MM.1S (cell line): Measurements from ENCODE around the gene TBX1.

Experiments used
- DNase-seq: peaks from one replicate; pipeline ENCODE4 v3.0.0-alpha.2; 2015
- H2AFZ ChIP-seq: fragments of 300-600 bp; sonication (generic); 2 replicates; pipeline ENCODE4 v1.6.0; 2016; ENCODE audit warnings: antibody characterized with exemption, low read length
- H3F3A ChIP-seq: fragments of 300-600 bp; sonication (generic); 2 replicates; pipeline ENCODE4 v1.6.1; 2016; ENCODE audit warnings: mild to moderate bottlenecking, antibody characterized with exemption, low read length, moderate library complexity, mixed read lengths; ENCODE audit not compliant: insufficient read depth
- H3K27ac ChIP-seq: fragments of 300-600 bp; sonication (generic); 2 replicates; pipeline ENCODE4 v1.5.1; 2016; ENCODE audit warnings: mild to moderate bottlenecking, low read length
- H3K27me3 ChIP-seq: fragments of 300-600 bp; sonication (generic); replicated peaks from 2 replicates; pipeline ENCODE4 v1.6.0; 2016; ENCODE audit warnings: low read length; ENCODE audit not compliant: insufficient read depth
- H3K36me3 ChIP-seq: fragments of 300-600 bp; sonication (generic); replicated peaks from 2 replicates; pipeline ENCODE4 v1.6.1; 2016; ENCODE audit warnings: mild to moderate bottlenecking, low read length, mixed read lengths; ENCODE audit not compliant: insufficient read depth
- H3K4me1 ChIP-seq: fragments of 300-600 bp; sonication (generic); 2 replicates; pipeline ENCODE4 v1.6.1; 2016; ENCODE audit warnings: low read length, mixed read lengths
- H3K4me2 ChIP-seq: fragments of 300-600 bp; sonication (generic); 2 replicates; pipeline ENCODE4 v1.6.0; 2016; ENCODE audit warnings: low read depth, low read length
- H3K4me3 ChIP-seq: fragments of 300-600 bp; sonication (generic); 2 replicates; pipeline ENCODE4 v1.5.1; 2016; ENCODE audit warnings: low read length, mixed read lengths
- H3K79me2 ChIP-seq: fragments of 300-600 bp; sonication (generic); 2 replicates; pipeline ENCODE4 v1.6.1; 2016; ENCODE audit warnings: mixed run types, low read length, mixed read lengths
- H3K9ac ChIP-seq: fragments of 300-600 bp; sonication (generic); 2 replicates; pipeline ENCODE4 v1.6.1; 2016; ENCODE audit warnings: low read length, mixed read lengths
- H3K9me2 ChIP-seq: fragments of 300-600 bp; sonication (generic); replicated peaks from 2 replicates; pipeline ENCODE4 v1.6.1; 2016; ENCODE audit warnings: mild to moderate bottlenecking, low read length, mixed read lengths; ENCODE audit not compliant: insufficient read depth
- H3K9me3 ChIP-seq: fragments of 300-600 bp; sonication (generic); replicated peaks from 2 replicates; pipeline ENCODE4 v1.6.1; 2016; ENCODE audit warnings: mild to moderate bottlenecking, low read length, mixed read lengths; ENCODE audit not compliant: insufficient read depth
- H4K20me1 ChIP-seq: fragments of 300-600 bp; sonication (generic); 2 replicates; pipeline ENCODE4 v1.6.1; 2016; ENCODE audit warnings: mild to moderate bottlenecking, low read length, moderate library complexity, mixed read lengths; ENCODE audit not compliant: insufficient read depth
- EZH2 ChIP-seq: fragments of 300-600 bp; sonication (generic); optimal IDR thresholded peaks from 2 replicates; pipeline ENCODE3; 2017; ENCODE audit warnings: low read depth, mild to moderate bottlenecking, antibody characterized with exemption, low read length, mixed read lengths
- EZH2phosphoT487 ChIP-seq: fragments of 300-600 bp; sonication (generic); IDR thresholded peaks from 2 replicates; pipeline ENCODE4 v1.6.1; 2018; ENCODE audit warnings: antibody characterized with exemption, low read length
- TF ChIP-seq, protein P1 (sequence below): fragments of 300-600 bp; sonication (generic); IDR thresholded peaks from 2 replicates; pipeline ENCODE4 v1.5.1; 2016; ENCODE audit warnings: antibody characterized with exemption, low read length, mixed read lengths

TBX1 gene

DNA sequence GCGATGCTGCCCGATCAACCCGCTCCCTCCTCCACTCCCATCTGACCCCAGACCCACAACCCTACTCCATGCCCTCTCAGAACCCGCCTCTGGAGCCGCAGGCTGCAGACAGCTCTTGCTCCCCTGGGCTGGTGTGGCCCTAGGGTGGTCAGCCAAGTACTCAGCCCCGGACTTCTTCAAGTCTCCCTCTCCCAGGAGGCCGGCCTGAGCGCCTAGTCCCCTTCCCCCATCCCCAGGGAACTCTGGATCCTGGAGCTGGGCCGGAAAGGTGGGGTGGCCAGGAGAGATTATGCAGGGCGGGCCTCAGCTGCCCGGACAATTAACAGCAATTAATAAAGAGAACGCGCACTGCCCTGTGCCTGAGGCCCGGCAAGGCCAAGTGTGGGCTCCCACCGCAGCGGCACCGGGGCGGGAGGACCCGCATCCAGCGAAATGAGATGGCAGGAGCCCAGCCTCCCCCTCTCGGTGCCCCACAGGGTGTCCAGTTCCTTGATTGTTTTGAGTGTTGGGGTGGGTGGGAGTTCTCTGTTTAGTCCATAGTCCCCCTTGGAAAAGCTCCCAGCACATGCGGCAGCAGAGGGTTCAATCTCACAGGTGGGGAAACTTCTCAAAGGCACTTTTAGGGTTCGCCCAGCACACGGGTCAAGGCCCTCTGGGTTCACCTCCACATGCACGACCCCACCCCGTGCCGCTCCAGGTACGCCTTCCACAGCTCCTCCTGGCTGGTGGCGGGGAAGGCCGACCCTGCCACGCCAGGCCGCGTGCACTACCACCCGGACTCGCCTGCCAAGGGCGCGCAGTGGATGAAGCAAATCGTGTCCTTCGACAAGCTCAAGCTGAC lies 3.1 kb downstream of the TBX1 start:
- H4K20me1 ChIP-seq, result no peaks in the 10 kb centered on the region
- H3K9me2 ChIP-seq, result no peaks in the 10 kb centered on the region
- peaks cover 82% of the 10 kb centered on the region for H3K27me3 ChIP-seq
- no peaks in the 10 kb centered on the region for H3K36me3 ChIP-seq
- DNase-seq, result no peak
- no peak overlapping the region for H3K4me2 ChIP-seq
- no peak overlapping the region for H3K9ac ChIP-seq
- H3K79me2 ChIP-seq, result no peaks in the 10 kb centered on the region
- TF ChIP-seq EZH2phosphoT487 (no peak), EZH2 (no peak)
- TF ChIP-seq, protein P1, sequence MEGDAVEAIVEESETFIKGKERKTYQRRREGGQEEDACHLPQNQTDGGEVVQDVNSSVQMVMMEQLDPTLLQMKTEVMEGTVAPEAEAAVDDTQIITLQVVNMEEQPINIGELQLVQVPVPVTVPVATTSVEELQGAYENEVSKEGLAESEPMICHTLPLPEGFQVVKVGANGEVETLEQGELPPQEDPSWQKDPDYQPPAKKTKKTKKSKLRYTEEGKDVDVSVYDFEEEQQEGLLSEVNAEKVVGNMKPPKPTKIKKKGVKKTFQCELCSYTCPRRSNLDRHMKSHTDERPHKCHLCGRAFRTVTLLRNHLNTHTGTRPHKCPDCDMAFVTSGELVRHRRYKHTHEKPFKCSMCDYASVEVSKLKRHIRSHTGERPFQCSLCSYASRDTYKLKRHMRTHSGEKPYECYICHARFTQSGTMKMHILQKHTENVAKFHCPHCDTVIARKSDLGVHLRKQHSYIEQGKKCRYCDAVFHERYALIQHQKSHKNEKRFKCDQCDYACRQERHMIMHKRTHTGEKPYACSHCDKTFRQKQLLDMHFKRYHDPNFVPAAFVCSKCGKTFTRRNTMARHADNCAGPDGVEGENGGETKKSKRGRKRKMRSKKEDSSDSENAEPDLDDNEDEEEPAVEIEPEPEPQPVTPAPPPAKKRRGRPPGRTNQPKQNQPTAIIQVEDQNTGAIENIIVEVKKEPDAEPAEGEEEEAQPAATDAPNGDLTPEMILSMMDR, result no peak
- H3K27ac ChIP-seq, result no peak overlapping the region
- no peaks in the 10 kb centered on the region for H3K4me1 ChIP-seq
- H3K9me3 ChIP-seq, result no peaks in the 10 kb centered on the region
- no peak overlapping the region for H2AFZ ChIP-seq
- H3K4me3 ChIP-seq, result no peak overlapping the region
- no peaks in the 10 kb centered on the region for H3F3A ChIP-seq

DNA sequence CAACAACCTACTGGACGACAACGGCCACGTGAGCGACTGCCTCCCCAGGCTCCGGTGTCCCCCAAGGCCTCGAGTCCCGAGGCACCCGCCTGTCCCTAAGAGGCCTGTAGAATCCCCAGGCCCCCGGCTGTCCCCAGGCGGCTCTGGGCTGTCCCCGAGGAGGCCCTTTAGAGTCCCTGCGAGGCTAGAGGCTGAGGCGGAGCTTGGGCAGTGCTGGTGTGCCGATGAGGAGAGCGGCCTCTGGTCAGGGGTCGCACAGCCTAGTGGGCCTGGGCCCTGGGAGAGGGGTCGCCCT lies 3.7 kb downstream of the TBX1 start:
- Histone ChIP-seq H4K20me1 (no peaks in the 10 kb centered on the region), H3K9me3 (no peaks in the 10 kb centered on the region), H3K4me3 (no peak overlapping the region), H2AFZ (no peak overlapping the region), H3K4me2 (no peak overlapping the region), H3K79me2 (no peaks in the 10 kb centered on the region), H3K27ac (no peak overlapping the region), H3K27me3 (peaks cover 82% of the 10 kb centered on the region), H3K36me3 (no peaks in the 10 kb centered on the region), H3F3A (no peaks in the 10 kb centered on the region), H3K9ac (no peak overlapping the region), H3K4me1 (no peaks in the 10 kb centered on the region), H3K9me2 (no peaks in the 10 kb centered on the region)
- no peak for DNase-seq
- TF ChIP-seq EZH2, result no peak
- TF ChIP-seq EZH2phosphoT487, result no peak

DNA sequence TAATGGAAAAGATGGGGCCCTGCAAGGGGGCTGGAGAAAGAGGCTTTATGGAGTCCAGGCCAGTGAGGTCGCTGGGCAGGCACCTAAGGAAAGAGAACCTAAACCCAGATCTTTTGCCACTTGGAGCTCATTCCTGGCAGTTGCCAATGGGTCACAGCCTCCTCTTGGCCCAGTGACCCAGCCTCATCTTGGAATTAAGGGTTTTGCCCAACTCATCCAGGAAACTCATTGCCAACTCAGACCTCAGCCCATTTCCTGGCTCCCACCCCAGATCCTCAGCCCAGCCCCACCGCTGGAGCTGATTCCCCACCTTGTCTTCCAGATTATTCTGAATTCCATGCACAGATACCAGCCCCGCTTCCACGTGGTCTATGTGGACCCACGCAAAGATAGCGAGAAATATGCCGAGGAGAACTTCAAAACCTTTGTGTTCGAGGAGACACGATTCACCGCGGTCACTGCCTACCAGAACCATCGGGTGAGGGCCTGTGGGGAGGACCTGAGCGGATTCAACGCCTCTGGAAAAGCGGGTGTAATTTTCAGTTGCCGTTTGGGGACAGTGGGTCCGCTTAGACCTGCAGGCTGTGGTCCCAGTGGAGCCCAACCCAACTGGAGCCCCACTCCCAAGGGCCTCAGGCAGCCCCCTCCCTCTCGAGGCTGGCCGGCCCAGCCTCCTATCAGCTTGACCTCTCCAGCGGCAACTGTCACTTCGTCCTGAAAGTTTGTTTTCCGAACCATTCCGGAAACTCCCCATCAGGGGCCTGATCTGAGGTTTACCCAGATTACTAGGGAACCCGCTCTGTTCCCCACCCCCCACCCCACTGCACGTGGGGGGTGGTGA lies 4.3 kb downstream of the TBX1 start:
- Histone ChIP-seq H3K4me3 (no peak overlapping the region), H3K27me3 (peaks cover 82% of the 10 kb centered on the region), H3K9me2 (no peaks in the 10 kb centered on the region), H3F3A (no peaks in the 10 kb centered on the region), H3K27ac (no peak overlapping the region), H3K9me3 (no peaks in the 10 kb centered on the region), H3K9ac (no peak overlapping the region), H2AFZ (no peak overlapping the region), H3K4me1 (no peaks in the 10 kb centered on the region), H3K36me3 (no peaks in the 10 kb centered on the region), H3K4me2 (no peak overlapping the region), H4K20me1 (no peaks in the 10 kb centered on the region), H3K79me2 (no peaks in the 10 kb centered on the region)
- TF ChIP-seq EZH2phosphoT487 (no peak), EZH2 (no peak)
- TF ChIP-seq, protein P1, result no peak
- DNase-seq, result no peak
